Endothelial cell of umbilical vein (primary cell): ENCODE measurements around the gene TMEM167B. TPM values are rescaled to one million over a fixed set of nuclear protein-coding genes. Genes with fewer than 3 reads are reported as not detected.
"Not testable (repeated sequence)": the region's sequence is repeated elsewhere in the genome, so short reads cannot be mapped to it uniquely, and the experiment has no call there.

ENCODE experiments used
- BruUV-seq: library from RNA; stranded (reverse); fragments of 400-500 nt; replicated peaks from 2 replicates; lab custom pipeline; 2021; lab: Mats Ljungman, UMichigan
- CTCF ChIA-PET: fragments of 300-600, 350-600 bp; sonication (Branson Sonifier 250); formaldehyde crosslinking; loops from one replicate; lab custom pipeline; 2021; ENCODE audit warnings: antibody characterized with exemption, inconsistent platforms; lab: Charles Lee
- POLR2A ChIA-PET: fragments of 300-600, 350-600 bp; sonication (Branson Sonifier 250); formaldehyde crosslinking; loops from one replicate; lab custom pipeline; 2021; ENCODE audit warnings: antibody characterized with exemption, inconsistent platforms; lab: Charles Lee
- DNase-seq: peaks from one replicate; pipeline ENCODE4 v3.0.0-alpha.2; 2011; ENCODE audit warnings: low read depth, low spot score
- FAIRE-seq: peaks from 2 replicates; lab custom pipeline; 2011; peaks lifted over from hg19 to GRCh38; lab: Jason Lieb, UNC
- H2AFZ ChIP-seq: 2 replicates; pipeline ENCODE4 v1.6.0; 2012; ENCODE audit warnings: low read depth, low read length, control low read depth, inconsistent platforms
- H3K27ac ChIP-seq: 2 replicates; pipeline ENCODE4 v1.5.1; 2011; ENCODE audit warnings: low read depth, mild to moderate bottlenecking, control low read depth, low read length, moderate library complexity; ENCODE audit not compliant: insufficient read depth
- H3K27me3 ChIP-seq, 2 experiments: 2 replicates each; pipeline versions ENCODE4 v1.6.0 to v1.6.1; 2011; ENCODE audit warnings: low read length in 2 of 2, mixed read lengths in 1 of 2; ENCODE audit not compliant: control insufficient read depth in 2 of 2, insufficient read depth in 2 of 2
- H3K36me3 ChIP-seq, 2 experiments: 2 replicates in 1 of 2; 3 replicates in 1 of 2; pipeline ENCODE4 v1.5.1; 2011; ENCODE audit warnings: low read length in 2 of 2, mild to moderate bottlenecking in 1 of 2, moderate library complexity in 1 of 2; ENCODE audit not compliant: control insufficient read depth in 2 of 2, insufficient read depth in 2 of 2; ENCODE audit errors: extremely low read depth in 1 of 2
- H3K4me1 ChIP-seq: 3 replicates; pipeline ENCODE4 v1.5.1; 2011; ENCODE audit warnings: mild to moderate bottlenecking, low read length; ENCODE audit not compliant: control insufficient read depth, insufficient read depth; ENCODE audit errors: extremely low read depth
- H3K4me2 ChIP-seq: 2 replicates; pipeline ENCODE4 v1.6.1; 2011; ENCODE audit warnings: low read length, control low read depth, mixed read lengths; ENCODE audit not compliant: insufficient read depth
- H3K4me3 ChIP-seq, 3 experiments: fragments of 200-600 bp in 1 of 3; sonication (generic), shearing (Covaris generic) in 1 of 3; replicated peaks in 1 of 3; 2 replicates each; pipeline ENCODE4 v1.5.1; 2011 to 2016; ENCODE audit warnings: control low read depth in 3 of 3, low read length in 3 of 3, mild to moderate bottlenecking in 2 of 3, inconsistent platforms in 1 of 3, low read depth in 1 of 3, moderate library complexity in 1 of 3; ENCODE audit not compliant: insufficient read depth in 1 of 3
- H3K79me2 ChIP-seq: 2 replicates; pipeline ENCODE4 v1.6.0; 2012; ENCODE audit warnings: low read length, inconsistent platforms; ENCODE audit not compliant: control insufficient read depth, insufficient read depth
- H3K9ac ChIP-seq: replicated peaks from 2 replicates; pipeline ENCODE3; 2011; ENCODE audit warnings: low read length, control low read depth; ENCODE audit not compliant: insufficient read depth; ENCODE audit errors: extremely low read depth
- H3K9me1 ChIP-seq: replicated peaks from 3 replicates; pipeline ENCODE4 v1.6.0; 2011; ENCODE audit warnings: mild to moderate bottlenecking, low read length; ENCODE audit not compliant: control insufficient read depth, insufficient read depth; ENCODE audit errors: extremely low read depth
- H3K9me3 ChIP-seq: replicated peaks from 2 replicates; pipeline ENCODE4 v1.5.1; 2012; ENCODE audit warnings: low read length, inconsistent platforms; ENCODE audit not compliant: control insufficient read depth, insufficient read depth
- H4K20me1 ChIP-seq: replicated peaks from 2 replicates; pipeline ENCODE3; 2011; ENCODE audit warnings: mild to moderate bottlenecking, low read length; ENCODE audit not compliant: control insufficient read depth, insufficient read depth; ENCODE audit errors: extremely low read depth
- EZH2 ChIP-seq: IDR thresholded peaks from 2 replicates; pipeline ENCODE4 v1.6.1; 2012; ENCODE audit warnings: borderline replicate concordance, low read depth, mild to moderate bottlenecking, moderate library complexity, low read length, inconsistent platforms; ENCODE audit not compliant: severe bottlenecking
- FOS ChIP-seq: IDR thresholded peaks from 2 replicates; pipeline ENCODE4 v1.6.1; 2011; ENCODE audit warnings: mild to moderate bottlenecking, low read length, moderate library complexity, borderline replicate concordance; ENCODE audit not compliant: insufficient read depth
- GATA2 ChIP-seq: IDR thresholded peaks from 2 replicates; pipeline ENCODE4 v1.7.0; 2011; ENCODE audit warnings: low read depth, mild to moderate bottlenecking, moderate library complexity, mixed read lengths, low read length; ENCODE audit not compliant: insufficient read length, insufficient read depth
- JUN ChIP-seq: IDR thresholded peaks from 2 replicates; pipeline ENCODE4 v1.6.1; 2011; ENCODE audit warnings: borderline replicate concordance, low read depth; ENCODE audit not compliant: insufficient read length, insufficient read depth
- MYC ChIP-seq: IDR thresholded peaks from one replicate; pipeline ENCODE4 v1.6.1; 2011; ENCODE audit warnings: mild to moderate bottlenecking, low read depth, low read length
- POLR2A ChIP-seq: IDR thresholded peaks from 2 replicates; pipeline ENCODE4 v1.6.1; 2012; ENCODE audit warnings: low read depth, mild to moderate bottlenecking, control low read depth, low read length
- POLR2AphosphoS5 ChIP-seq: IDR thresholded peaks from 2 replicates; pipeline ENCODE4 v1.6.1; 2012; ENCODE audit warnings: low read depth, mild to moderate bottlenecking, control low read depth, low read length, moderate library complexity; ENCODE audit not compliant: insufficient read depth
- dilution Hi-C: fragments of 300-500 bp; cut with MboI; formaldehyde crosslinking; loops from one replicate; pipeline ENCODE4 v1.15.0; 2019; ENCODE audit warnings: low sequenced_read_pairs; ENCODE audit not compliant: extremely low pct_ligation_motif_present
- intact Hi-C: fragments of 100-400 bp; cut with micrococcal nuclease; formaldehyde crosslinking; loops from one replicate; pipeline ENCODE4 v1.10.0; 2022
- polyA plus RNA-seq, 4 experiments: library from polyadenylated mRNA; depleted of rRNA in 3 of 4; stranded (reverse) in 3 of 4; unstranded in 1 of 4; fragments of >200 nt; gene quantifications; 2 replicates each; pipeline versions ENCODE4 v1.2.1 to v1.2.3, GENCODE V29; 2011 to 2012; ENCODE audit warnings: missing spikeins in 1 of 4
- total RNA-seq: library from RNA; stranded (reverse); gene quantifications from 2 replicates; pipeline ENCODE4 v1.2.3, GENCODE V29; 2021
- TF ChIP-seq, protein P1 (sequence below), 2 donors: IDR thresholded peaks; 1 replicate in 1 of 2; 2 replicates in 1 of 2; pipeline ENCODE4 v1.5.1; 2011; ENCODE audit warnings: low read length in 2 of 2, mild to moderate bottlenecking in 2 of 2, moderate library complexity in 2 of 2, control low read depth in 1 of 2, inconsistent platforms in 1 of 2, low read depth in 1 of 2; ENCODE audit not compliant: insufficient read depth in 1 of 2; ENCODE audit errors: extremely low read depth in 1 of 2
- TF ChIP-seq, protein P2 (sequence below): IDR thresholded peaks from 2 replicates; pipeline ENCODE4 v1.6.1; 2011; ENCODE audit not compliant: insufficient read depth, insufficient read length

Gene TMEM167B
- total and polyA plus RNA-seq, 2 donors (not counting 3 experiments of a cell fraction or from before 2014, with no cell fraction given), result 6.7 to 21.1 TPM

GRCh38 chr1:109142260-109142659 is 51.7 kb downstream of the TMEM167B start:
- intact Hi-C loops, result no loop called here
- no peak overlapping the region for H3K9ac ChIP-seq
- H3K27me3 ChIP-seq, result peaks cover 0 to 2% of the 10 kb centered on the region in 2 experiments

GRCh38 chr1:109142725-109143124 is 52.2 kb downstream of the TMEM167B start:
- DNase-seq, POLR2A ChIA-PET, H3K4me3 ChIP-seq, BruUV-seq, H3K27ac ChIP-seq, H3K79me2 ChIP-seq, H4K20me1 ChIP-seq, H3K36me3 ChIP-seq, H3K9me3 ChIP-seq, CTCF ChIA-PET, H3K27me3 ChIP-seq, dilution Hi-C loops, H3K4me2 ChIP-seq, H3K9ac ChIP-seq, H3K4me1 ChIP-seq, H3K9me1 ChIP-seq, FAIRE-seq, intact Hi-C loops, H2AFZ ChIP-seq: not testable (repeated sequence)

More at GRCh38 chr1:109142260-109142659, 51.7 kb downstream of the TMEM167B start:
- Histone ChIP-seq H3K4me3 (no peak overlapping the region), H3K9me1 (no peaks in the 10 kb centered on the region), H3K79me2 (no peaks in the 10 kb centered on the region), H3K9me3 (no peaks in the 10 kb centered on the region), H2AFZ (no peak overlapping the region), H3K4me2 (no peak overlapping the region), H4K20me1 (no peaks in the 10 kb centered on the region), H3K4me1 (no peaks in the 10 kb centered on the region), H3K27ac (no peak overlapping the region), H3K36me3 (no peaks in the 10 kb centered on the region)
- POLR2A ChIA-PET, result no interaction called here
- no peak for DNase-seq
- TF ChIP-seq FOS (no peak), JUN (no peak), EZH2 (no peak), POLR2A (no peak), GATA2 (no peak), MYC (no peak), POLR2AphosphoS5 (no peak)
- TF ChIP-seq, protein P1, sequence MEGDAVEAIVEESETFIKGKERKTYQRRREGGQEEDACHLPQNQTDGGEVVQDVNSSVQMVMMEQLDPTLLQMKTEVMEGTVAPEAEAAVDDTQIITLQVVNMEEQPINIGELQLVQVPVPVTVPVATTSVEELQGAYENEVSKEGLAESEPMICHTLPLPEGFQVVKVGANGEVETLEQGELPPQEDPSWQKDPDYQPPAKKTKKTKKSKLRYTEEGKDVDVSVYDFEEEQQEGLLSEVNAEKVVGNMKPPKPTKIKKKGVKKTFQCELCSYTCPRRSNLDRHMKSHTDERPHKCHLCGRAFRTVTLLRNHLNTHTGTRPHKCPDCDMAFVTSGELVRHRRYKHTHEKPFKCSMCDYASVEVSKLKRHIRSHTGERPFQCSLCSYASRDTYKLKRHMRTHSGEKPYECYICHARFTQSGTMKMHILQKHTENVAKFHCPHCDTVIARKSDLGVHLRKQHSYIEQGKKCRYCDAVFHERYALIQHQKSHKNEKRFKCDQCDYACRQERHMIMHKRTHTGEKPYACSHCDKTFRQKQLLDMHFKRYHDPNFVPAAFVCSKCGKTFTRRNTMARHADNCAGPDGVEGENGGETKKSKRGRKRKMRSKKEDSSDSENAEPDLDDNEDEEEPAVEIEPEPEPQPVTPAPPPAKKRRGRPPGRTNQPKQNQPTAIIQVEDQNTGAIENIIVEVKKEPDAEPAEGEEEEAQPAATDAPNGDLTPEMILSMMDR (IDR thresholded peaks at IDR 0.05; ENCODE audit: extremely low read depth in 1 of 2, insufficient read depth in 1 of 2, low read depth in 1 of 2, low read length in 2 of 2), result no peak
- TF ChIP-seq, protein P2, sequence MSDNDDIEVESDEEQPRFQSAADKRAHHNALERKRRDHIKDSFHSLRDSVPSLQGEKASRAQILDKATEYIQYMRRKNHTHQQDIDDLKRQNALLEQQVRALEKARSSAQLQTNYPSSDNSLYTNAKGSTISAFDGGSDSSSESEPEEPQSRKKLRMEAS, result no peak
- dilution Hi-C loops, result no loop called here
- CTCF ChIA-PET, result no interaction called here
- no peak for FAIRE-seq
- BruUV-seq, result no TSS peak
